ENCODE data around the gene PMF1. TPM values are rescaled to one million over a fixed set of nuclear protein-coding genes. Genes with fewer than 3 reads are reported as not detected.

PMF1 gene
- total and polyA plus RNA-seq, 2 of the 13 experiments (the other 11 are each of a cell fraction or from before 2014, with no cell fraction given) = 72.5 to 89.0 TPM

GRCh38 chr1:156247460-156248322 lies 34.9 kb downstream of the PMF1 start, which contains the start of gene PAQR6 (continued):
- TF ChIP-seq ZNF691 (CRISPR knock-in tag; IDR thresholded peaks at IDR 0.05; ENCODE audit: borderline replicate concordance, low read depth) (no peak), GMEB1 (CRISPR knock-in tag; IDR thresholded peaks at IDR 0.05; ENCODE audit: borderline replicate concordance) (no peak), ZNF883 (CRISPR knock-in tag; IDR thresholded peaks at IDR 0.05; ENCODE audit: not compliant biosample characterization) (no peak), CHD2 (IDR thresholded peaks at IDR 0.05; ENCODE audit: low read depth, low read length) (no peak), TRIM24 (CRISPR knock-in tag; IDR thresholded peaks at IDR 0.05) (no peak), ZNF549 (CRISPR knock-in tag; IDR thresholded peaks at IDR 0.05) (no peak), SMAD1 (CRISPR knock-in tag; IDR thresholded peaks at IDR 0.05; ENCODE audit: borderline replicate concordance, low read depth) (no peak), POLR2G (IDR thresholded peaks at IDR 0.05; ENCODE audit: low read depth, low read length) (peak; percentile 29), MTA3 (CRISPR knock-in tag; IDR thresholded peaks at IDR 0.05) (no peak), RNF219 (CRISPR knock-in tag; IDR thresholded peaks at IDR 0.05) (no peak), ELF1 (CRISPR knock-in tag; IDR thresholded peaks at IDR 0.05) (no peak), RAD51 (IDR thresholded peaks at IDR 0.05; ENCODE audit: borderline replicate concordance) (no peak), HMG20B (CRISPR knock-in tag; conservative IDR thresholded peaks at IDR 0.05) (no peak), ZNF225 (CRISPR knock-in tag; IDR thresholded peaks at IDR 0.05) (no peak), ATF6 (CRISPR knock-in tag; conservative IDR thresholded peaks at IDR 0.05) (no peak), RERE (CRISPR knock-in tag; IDR thresholded peaks at IDR 0.05; ENCODE audit: low read depth) (no peak), ZBTB21 (CRISPR knock-in tag; IDR thresholded peaks at IDR 0.05) (no peak)

Data from HepG2 (cell line).